ENCODE data around the gene PGAM2. TPM values are rescaled to one million over a fixed set of nuclear protein-coding genes. Genes with fewer than 3 reads are reported as not detected.

The PGAM2 gene
- total and polyA plus RNA-seq, 2 of the 4 experiments (the other 2 are of a cell fraction): not detected

DNA sequence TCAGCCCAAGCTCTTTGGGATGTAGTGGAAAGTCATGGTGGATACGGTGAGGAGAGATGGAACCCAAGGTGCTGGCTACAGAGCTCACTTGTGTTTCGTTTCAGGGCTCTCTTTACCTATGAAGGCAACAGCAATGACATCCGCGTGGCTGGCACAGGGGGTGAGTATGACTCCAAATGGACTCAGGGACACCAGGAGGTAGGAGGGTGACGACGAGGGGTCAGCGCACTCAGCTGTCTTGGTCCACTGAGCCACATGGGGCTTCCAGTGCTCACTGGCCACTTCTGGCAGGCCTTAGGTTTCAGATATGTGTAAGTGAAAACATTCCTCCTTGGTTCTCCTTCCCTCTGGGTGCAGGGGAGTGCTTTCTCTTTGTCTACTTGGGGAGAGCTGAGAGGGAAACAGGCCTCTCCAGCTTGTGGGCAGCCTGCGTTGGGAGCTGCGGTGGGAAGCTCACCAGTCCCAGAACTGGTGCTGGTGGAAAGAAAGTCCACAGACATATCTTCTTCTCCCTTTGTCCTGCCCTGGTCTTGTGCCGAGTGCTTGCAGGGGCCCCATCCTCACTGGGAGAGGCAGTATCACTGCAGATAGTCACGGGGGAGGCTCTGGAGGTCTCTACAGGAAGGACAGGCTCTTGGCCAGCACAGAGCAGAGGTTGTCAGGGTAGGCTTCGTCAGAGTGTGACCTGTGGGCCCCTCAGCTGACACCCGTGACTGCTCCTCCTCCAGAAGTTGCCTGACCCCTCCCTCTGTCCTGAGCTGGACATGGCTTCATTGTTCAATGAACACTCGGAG, 15.0 kb downstream of the PGAM2 start:
- Histone ChIP-seq H3K4me2 (ENCODE audit: low read depth, low read length) (no peak overlapping the region), H2BK5ac (ENCODE audit: low read depth, low read length, poor library complexity, severe bottlenecking) (no peak overlapping the region), H3K56ac (ENCODE audit: extremely low read depth, insufficient read depth, low read length) (no peak overlapping the region), H3K9me1 (ENCODE audit: insufficient read depth, low read length) (peaks cover 27% of the 10 kb centered on the region), H3K4me3 (ENCODE audit: insufficient read depth, low read depth, low read length) (no peak overlapping the region), H2BK20ac (ENCODE audit: low read depth, low read length) (no peak overlapping the region), H3K18ac (ENCODE audit: low read depth, low read length) (no peak overlapping the region), H3K27ac (ENCODE audit: insufficient read depth, low read length) (no peak overlapping the region), H2BK15ac (ENCODE audit: low read depth, low read length) (no peak overlapping the region), H3K9ac (ENCODE audit: low read depth, low read length) (no peak overlapping the region), H2BK120ac (ENCODE audit: low read depth, low read length) (no peak overlapping the region), H4K8ac (ENCODE audit: low read depth in 2 of 2, low read length in 2 of 2) (no peak overlapping the region), H3K4me1 (ENCODE audit: control insufficient read depth, insufficient read depth, low read length) (peaks cover 5% of the 10 kb centered on the region), H4K5ac (ENCODE audit: low read depth, low read length) (no peak overlapping the region), H2AFZ (replicated peaks; ENCODE audit: low read length, poor library complexity) (no peak overlapping the region), H2AK9ac (replicated peaks; ENCODE audit: low read depth, low read length, poor library complexity) (no peak overlapping the region), H3K4ac (ENCODE audit: low read depth, low read length) (no peak overlapping the region), H3K27me3 (ENCODE audit: control insufficient read depth, insufficient read depth, low read length) (no peaks in the 10 kb centered on the region), H3K14ac (replicated peaks; ENCODE audit: low read depth, low read length) (no peak overlapping the region), H4K91ac (ENCODE audit: insufficient read depth, low read depth, low read length) (no peak overlapping the region), H4K20me1 (ENCODE audit: insufficient read depth, low read length) (peaks cover 60% of the 10 kb centered on the region), H3K23ac (ENCODE audit: low read depth, low read length) (no peak overlapping the region), H3K9me3 (ENCODE audit: control insufficient read depth, insufficient read depth, low read length) (no peaks in the 10 kb centered on the region), H3K36me3 (ENCODE audit: control insufficient read depth, insufficient read depth, low read length) (peaks cover 46% of the 10 kb centered on the region), H2AK5ac (ENCODE audit: low read depth, low read length) (no peak overlapping the region), H3K79me1 (ENCODE audit: low read depth in 1 of 2, low read length in 2 of 2) (peaks cover 45 to 78% of the 10 kb centered on the region in 2 experiments)
- in situ Hi-C loops (cut with MboI; ENCODE audit: low sequenced_read_pairs): no loop called here
- DNase-seq (no peak), ATAC-seq (ENCODE audit: low read depth) (no peak)
- intact Hi-C loops (cut with micrococcal nuclease): no loop called here
- CTCF ChIA-PET: no interaction called here
- POLR2A ChIA-PET (ENCODE audit: unreplicated experiment): no interaction called here
- no peak for TF ChIP-seq RAD21 (IDR thresholded peaks at IDR 0.05; ENCODE audit: low read length)
- 100% methylated on average over 2 of the region's 14 CpGs; no CpG with 5 or more reads in 1 of the 2 experiments for WGBS, 2 experiments (ENCODE audit: extremely low coverage in 2 of 2, insufficient read length in 1 of 2)
- no TSS peak for BruUV-seq (replicated peaks)
- dilution Hi-C loops (cut with HindIII; ENCODE audit: low sequenced_read_pairs, unreplicated experiment): no loop called here
